ENCODE data around the gene CERK. TPM values are rescaled to one million over a fixed set of nuclear protein-coding genes. Genes with fewer than 3 reads are reported as not detected.

Gene CERK
- total RNA-seq, 1 donor = 38.9 TPM

GRCh38 chr22:46701262-46701661, 36.8 kb downstream of the CERK start:
- no peak for DNase-seq (ENCODE audit: low read depth)
- no peak for TF ChIP-seq CTCF (IDR thresholded peaks at IDR 0.05; ENCODE audit: insufficient read depth, low read depth, low read length)
- no peak overlapping the region for H3K4me3 ChIP-seq (ENCODE audit: low read depth, low read length)

GRCh38 chr22:46699091-46699490, 39.0 kb downstream of the CERK start:
- no peak for TF ChIP-seq CTCF (IDR thresholded peaks at IDR 0.05; ENCODE audit: insufficient read depth, low read depth, low read length)
- no peak overlapping the region for H3K4me3 ChIP-seq (ENCODE audit: low read depth, low read length)

GRCh38 chr22:46697811-46698515, 40.1 kb downstream of the CERK start:
- no peak for TF ChIP-seq CTCF (IDR thresholded peaks at IDR 0.05; ENCODE audit: insufficient read depth, low read depth, low read length)
- no peak for DNase-seq (ENCODE audit: low read depth)

More at GRCh38 chr22:46699091-46699490, 39.0 kb downstream of the CERK start:
- no peak for DNase-seq (ENCODE audit: low read depth)

GRCh38 chr22:46696614-46697013, 41.4 kb downstream of the CERK start:
- TF ChIP-seq CTCF (IDR thresholded peaks at IDR 0.05; ENCODE audit: insufficient read depth, low read depth, low read length) = no peak
- no peak for DNase-seq (ENCODE audit: low read depth)

More at GRCh38 chr22:46697811-46698515, 40.1 kb downstream of the CERK start:
- H3K4me3 ChIP-seq (ENCODE audit: low read depth, low read length) = no peak overlapping the region

GRCh38 chr22:46696229-46696518, 41.9 kb downstream of the CERK start:
- no peak for TF ChIP-seq CTCF (IDR thresholded peaks at IDR 0.05; ENCODE audit: insufficient read depth, low read depth, low read length)
- DNase-seq (ENCODE audit: low read depth) = no peak
- no peak overlapping the region for H3K4me3 ChIP-seq (ENCODE audit: low read depth, low read length)

More at GRCh38 chr22:46696614-46697013, 41.4 kb downstream of the CERK start:
- H3K4me3 ChIP-seq (ENCODE audit: low read depth, low read length) = no peak overlapping the region

GRCh38 chr22:46695346-46696228, 42.5 kb downstream of the CERK start:
- no peak for DNase-seq (ENCODE audit: low read depth)
- no peak overlapping the region for H3K4me3 ChIP-seq (ENCODE audit: low read depth, low read length)
- no peak for TF ChIP-seq CTCF (IDR thresholded peaks at IDR 0.05; ENCODE audit: insufficient read depth, low read depth, low read length)

Measured in fibroblast of villous mesenchyme (primary cell).